ENCODE results near the gene CARS2. TPM values are rescaled to one million over a fixed set of nuclear protein-coding genes. Genes with fewer than 3 reads are reported as not detected.

The CARS2 gene
- total RNA-seq, 1 donor from 2014 or later = 152 TPM

DNA sequence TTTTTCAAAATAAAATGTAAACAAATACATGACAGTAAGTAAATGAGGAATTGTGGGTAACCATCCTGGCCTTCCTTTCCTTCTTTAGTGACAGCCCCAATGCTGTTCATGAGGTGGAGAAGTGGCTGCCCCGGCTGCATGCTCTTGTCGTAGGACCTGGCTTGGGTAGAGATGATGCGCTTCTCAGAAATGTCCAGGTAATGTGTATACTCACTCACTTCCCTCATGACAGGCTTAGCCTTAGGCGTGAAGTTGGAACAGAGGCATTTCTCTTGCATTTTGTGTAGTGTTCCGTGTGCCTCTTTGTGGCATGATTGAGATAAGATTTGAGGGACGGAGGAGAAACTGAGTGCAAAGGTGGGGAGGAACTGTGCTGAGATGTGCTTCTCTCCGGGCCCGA, 78.6 kb downstream of the CARS2 start:
- peak; percentile 78 for DNase-seq (ENCODE audit: low read depth)
- H3K36me3 ChIP-seq (ENCODE audit: control insufficient read depth, insufficient read depth, low read length) = peaks cover 21% of the 10 kb centered on the region
- FAIRE-seq = no peak
- no peaks in the 10 kb centered on the region for H3K27me3 ChIP-seq (ENCODE audit: control insufficient read depth, insufficient read depth, low read length)
- H3K4me3 ChIP-seq (ENCODE audit: low read depth, low read length) = no peak overlapping the region
- TF ChIP-seq, protein P1, sequence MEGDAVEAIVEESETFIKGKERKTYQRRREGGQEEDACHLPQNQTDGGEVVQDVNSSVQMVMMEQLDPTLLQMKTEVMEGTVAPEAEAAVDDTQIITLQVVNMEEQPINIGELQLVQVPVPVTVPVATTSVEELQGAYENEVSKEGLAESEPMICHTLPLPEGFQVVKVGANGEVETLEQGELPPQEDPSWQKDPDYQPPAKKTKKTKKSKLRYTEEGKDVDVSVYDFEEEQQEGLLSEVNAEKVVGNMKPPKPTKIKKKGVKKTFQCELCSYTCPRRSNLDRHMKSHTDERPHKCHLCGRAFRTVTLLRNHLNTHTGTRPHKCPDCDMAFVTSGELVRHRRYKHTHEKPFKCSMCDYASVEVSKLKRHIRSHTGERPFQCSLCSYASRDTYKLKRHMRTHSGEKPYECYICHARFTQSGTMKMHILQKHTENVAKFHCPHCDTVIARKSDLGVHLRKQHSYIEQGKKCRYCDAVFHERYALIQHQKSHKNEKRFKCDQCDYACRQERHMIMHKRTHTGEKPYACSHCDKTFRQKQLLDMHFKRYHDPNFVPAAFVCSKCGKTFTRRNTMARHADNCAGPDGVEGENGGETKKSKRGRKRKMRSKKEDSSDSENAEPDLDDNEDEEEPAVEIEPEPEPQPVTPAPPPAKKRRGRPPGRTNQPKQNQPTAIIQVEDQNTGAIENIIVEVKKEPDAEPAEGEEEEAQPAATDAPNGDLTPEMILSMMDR (IDR thresholded peaks at IDR 0.05; ENCODE audit: insufficient read depth, low read length, severe bottlenecking) = no peak

DNA sequence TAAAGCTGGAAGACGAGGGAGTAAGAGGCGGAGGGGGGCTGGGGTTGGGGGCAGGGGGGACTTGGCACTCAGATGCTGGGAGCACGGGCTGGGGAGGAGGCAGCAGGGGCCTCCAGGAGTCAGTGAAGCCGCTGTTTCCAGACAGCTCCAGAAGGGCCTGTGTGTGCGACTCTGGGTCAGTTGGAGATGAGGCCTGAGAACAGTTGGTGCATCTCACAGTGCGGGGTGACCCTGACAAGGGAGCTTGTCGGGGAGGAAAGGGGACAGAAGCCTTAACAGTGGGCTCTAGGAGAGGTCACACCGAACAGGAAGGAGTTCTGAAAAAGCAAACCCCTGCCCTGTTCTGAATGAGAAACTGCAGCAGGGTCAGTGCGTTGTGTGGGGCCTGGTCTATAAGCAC, 79.4 kb downstream of the CARS2 start:
- TF ChIP-seq, protein P1 (IDR thresholded peaks at IDR 0.05; ENCODE audit: insufficient read depth, low read length, severe bottlenecking) = no peak
- Histone ChIP-seq H3K27me3 (ENCODE audit: control insufficient read depth, insufficient read depth, low read length) (no peaks in the 10 kb centered on the region), H3K36me3 (ENCODE audit: control insufficient read depth, insufficient read depth, low read length) (peaks cover 21% of the 10 kb centered on the region), H3K4me3 (ENCODE audit: low read depth, low read length) (no peak overlapping the region)
- FAIRE-seq = no peak
- no peak for DNase-seq (ENCODE audit: low read depth)

DNA sequence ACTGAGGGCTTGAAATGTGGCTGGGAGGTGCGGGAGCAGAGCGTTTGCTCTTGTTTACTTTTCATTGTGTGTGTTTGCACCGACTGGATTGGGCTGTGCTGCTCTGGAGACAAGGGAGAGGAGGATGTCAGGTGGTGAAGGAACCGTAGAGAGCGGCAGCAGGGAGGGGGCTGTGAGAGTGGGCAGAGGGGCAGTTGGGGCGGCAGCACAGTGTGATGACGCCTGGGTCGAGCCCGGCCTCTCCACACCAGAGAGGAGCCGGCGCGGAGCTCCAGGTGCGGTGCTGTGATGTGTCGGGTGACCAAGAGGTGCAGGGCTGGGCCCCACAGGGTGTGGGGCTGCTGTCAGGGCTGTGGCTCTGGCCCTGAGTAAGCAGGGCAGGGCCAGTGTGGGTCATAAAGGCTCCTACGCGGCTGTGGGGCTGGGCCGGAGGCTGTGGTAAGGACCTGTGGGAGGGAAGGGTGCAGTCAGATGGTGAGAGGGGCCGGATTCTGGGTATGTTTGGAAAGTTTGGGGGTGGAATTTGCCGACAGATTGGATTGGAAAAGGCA, 80.1 kb downstream of the CARS2 start:
- no peak for DNase-seq (ENCODE audit: low read depth)
- Histone ChIP-seq H3K4me3 (ENCODE audit: low read depth, low read length) (no peak overlapping the region), H3K36me3 (ENCODE audit: control insufficient read depth, insufficient read depth, low read length) (peaks cover 20% of the 10 kb centered on the region), H3K27me3 (ENCODE audit: control insufficient read depth, insufficient read depth, low read length) (no peaks in the 10 kb centered on the region)
- no peak for FAIRE-seq
- TF ChIP-seq, protein P1 (IDR thresholded peaks at IDR 0.05; ENCODE audit: insufficient read depth, low read length, severe bottlenecking) = no peak

DNA sequence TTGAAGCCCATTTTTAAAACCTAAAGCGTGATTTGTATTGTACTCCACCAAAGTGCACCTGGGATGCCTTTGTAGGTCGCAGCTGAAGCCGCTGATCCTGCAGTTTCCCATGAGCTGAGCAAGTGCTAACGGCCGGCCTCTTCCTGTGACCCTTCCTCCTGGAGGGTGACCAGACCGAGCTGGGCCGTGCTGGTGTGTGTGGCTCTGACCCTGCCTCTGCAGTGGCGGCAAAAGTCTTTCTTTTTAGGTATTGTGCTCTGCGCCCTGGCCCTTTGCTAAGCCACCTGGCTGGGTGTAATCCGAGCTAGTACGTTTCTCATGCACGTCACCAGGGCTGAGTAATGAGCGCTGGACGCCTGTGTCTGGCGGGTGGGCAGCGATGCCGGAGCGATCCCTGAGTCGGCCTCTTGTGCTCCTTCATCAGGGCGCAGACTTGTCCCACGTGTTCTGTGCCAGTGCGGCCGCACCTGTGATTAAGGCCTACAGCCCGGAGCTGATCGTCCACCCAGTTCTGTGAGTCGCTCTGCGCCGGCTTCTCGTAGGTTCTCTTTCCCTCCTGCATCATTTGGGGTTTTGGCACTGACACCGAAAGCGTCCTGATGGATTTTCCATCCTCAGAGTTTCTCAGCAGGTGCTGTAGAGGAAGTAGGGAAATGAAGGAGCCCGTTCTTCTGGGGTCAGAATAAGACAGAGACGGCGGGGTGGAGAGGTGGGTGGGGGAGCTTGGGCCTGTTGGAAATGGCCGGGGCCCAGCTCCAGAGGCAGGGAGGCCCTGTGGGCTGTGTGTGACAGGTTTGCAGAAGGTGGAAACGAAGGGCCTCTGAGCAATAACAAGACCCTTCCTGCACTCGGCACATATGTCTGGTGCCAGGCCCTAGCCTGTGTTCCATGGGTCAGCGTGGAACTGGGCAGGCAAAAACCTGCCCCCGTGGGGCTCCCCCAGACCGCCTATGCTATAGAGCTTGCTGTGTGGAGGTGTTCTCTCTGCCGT, 80.9 kb downstream of the CARS2 start:
- DNase-seq (ENCODE audit: low read depth) = no peak
- Histone ChIP-seq H3K4me3 (ENCODE audit: low read depth, low read length) (no peak overlapping the region), H3K27me3 (ENCODE audit: control insufficient read depth, insufficient read depth, low read length) (no peaks in the 10 kb centered on the region), H3K36me3 (ENCODE audit: control insufficient read depth, insufficient read depth, low read length) (peaks cover 18% of the 10 kb centered on the region)
- TF ChIP-seq, protein P1 (IDR thresholded peaks at IDR 0.05; ENCODE audit: insufficient read depth, low read length, severe bottlenecking) = no peak
- no peak for FAIRE-seq

DNA sequence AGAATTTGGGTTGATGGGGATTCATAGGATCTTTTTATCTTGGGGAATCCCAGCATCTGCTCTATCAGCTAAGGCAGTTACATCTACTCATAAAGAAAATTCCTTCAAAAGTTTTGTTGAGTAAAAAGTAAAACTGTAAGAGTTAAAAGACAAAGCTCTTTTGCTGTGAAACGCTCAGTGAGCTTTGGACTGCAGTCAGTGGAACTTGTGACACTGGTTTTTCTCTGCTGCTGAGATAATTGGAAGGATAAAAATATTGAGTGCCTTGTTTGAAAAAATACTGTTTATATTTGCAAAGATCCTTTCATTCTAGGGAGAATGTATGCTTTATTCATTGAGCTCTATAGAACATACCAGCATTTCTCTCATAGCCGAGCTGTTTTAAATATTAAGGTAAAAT, 85.3 kb downstream of the CARS2 start:
- H3K4me3 ChIP-seq (ENCODE audit: low read depth, low read length) = no peak overlapping the region
- DNase-seq (ENCODE audit: low read depth) = no peak
- H3K36me3 ChIP-seq (ENCODE audit: control insufficient read depth, insufficient read depth, low read length) = peaks cover 13% of the 10 kb centered on the region
- TF ChIP-seq, protein P1 (IDR thresholded peaks at IDR 0.05; ENCODE audit: insufficient read depth, low read length, severe bottlenecking) = no peak
- H3K27me3 ChIP-seq (ENCODE audit: control insufficient read depth, insufficient read depth, low read length) = no peaks in the 10 kb centered on the region
- FAIRE-seq = no peak

Measured in bronchial epithelial cell (primary cell).